Tibial artery (tissue), 4 donors: ENCODE measurements around the gene PFN3.

Experiments used
- DNase-seq, 2 donors: peaks; one replicate each; pipeline ENCODE4 v3.0.0-alpha.2; 2019
- H3K27ac ChIP-seq, 2 donors: fragments of 200-600 bp; sonication (generic) in 1 of 2; 1 replicate in 1 of 2; 2 replicates in 1 of 2; pipeline ENCODE4 v1.5.1; 2018 to 2019; ENCODE audit warnings: mild to moderate bottlenecking in 1 of 2
- H3K27me3 ChIP-seq, 2 donors: fragments of 200-600 bp; sonication (generic) in 1 of 2; one replicate each; pipeline versions ENCODE4 v1.5.1 to v1.6.0; 2016 to 2019
- H3K36me3 ChIP-seq, 3 donors: fragments of 200-600 bp; sonication (generic) in 2 of 3; one replicate each; pipeline ENCODE4 v1.5.1; 2016 to 2019; ENCODE audit warnings: mild to moderate bottlenecking in 2 of 3
- H3K4me1 ChIP-seq, 4 donors: fragments of 200-600 bp; sonication (generic) in 2 of 4; 1 replicate in 3 of 4; 2 replicates in 1 of 4; pipeline ENCODE4 v1.5.1; 2016 to 2019
- H3K4me3 ChIP-seq, 2 donors: fragments of 200-600 bp; sonication (generic) in 1 of 2; 1 replicate in 1 of 2; 2 replicates in 1 of 2; pipeline ENCODE4 v1.5.1; 2018 to 2019; ENCODE audit warnings: mild to moderate bottlenecking in 2 of 2
- H3K9me3 ChIP-seq, 3 donors: fragments of 200-600 bp; sonication (generic) in 1 of 3; one replicate each; pipeline ENCODE4 v1.5.1; 2016 to 2019
- intact Hi-C: fragments of 100-400 bp; cut with DNase I; formaldehyde crosslinking; loops from one replicate; pipeline ENCODE4 v1.15.0; 2023; ENCODE audit warnings: low total_unique reads
- TF ChIP-seq, protein P1 (sequence below), 2 experiments: fragments of 200-600 bp in 1 of 2; fragments of 450-650 bp in 1 of 2; IDR thresholded peaks; one replicate each; pipeline ENCODE4 v1.5.1; 2017 to 2019; ENCODE audit warnings: antibody characterized with exemption in 2 of 2, mild to moderate bottlenecking in 1 of 2, moderate library complexity in 1 of 2

PFN3 gene

DNA sequence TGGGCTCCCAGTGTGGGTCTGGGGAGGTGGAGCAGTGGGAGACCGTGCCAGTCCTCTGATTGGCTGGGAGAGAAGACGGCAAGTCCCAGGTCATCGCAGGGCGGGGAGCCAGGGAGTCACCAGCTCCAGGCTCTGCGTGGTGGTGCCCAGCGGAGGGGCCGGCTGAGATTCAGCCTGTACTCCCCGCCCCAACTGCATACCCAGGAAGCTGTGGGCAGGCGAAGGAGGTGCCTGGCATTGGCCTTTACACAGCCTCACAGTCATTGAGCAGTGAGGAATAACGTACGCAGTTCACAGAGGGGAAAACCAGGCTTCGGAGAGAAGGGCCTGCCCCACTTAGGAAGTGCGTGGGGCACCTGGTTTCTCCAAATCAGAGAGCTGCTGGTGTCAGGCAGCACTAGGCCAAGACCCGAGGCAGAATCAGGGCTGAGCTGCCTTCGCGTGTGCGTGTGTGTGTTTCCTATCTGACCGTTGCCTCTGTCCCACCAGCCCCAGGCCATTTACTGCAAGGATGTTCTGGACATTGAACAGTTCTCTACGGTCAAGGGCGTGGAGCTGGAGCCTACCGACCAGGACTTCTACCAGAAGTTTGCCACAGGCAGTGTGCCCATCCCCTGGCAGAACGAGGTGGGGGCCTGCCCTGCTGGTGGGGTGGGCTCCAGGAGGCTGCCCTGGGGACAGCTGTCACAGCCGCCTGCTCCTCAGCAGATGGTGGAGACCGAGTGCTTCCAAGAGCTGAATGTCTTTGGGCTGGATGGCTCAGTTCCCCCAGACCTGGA lies 39.9 kb upstream of the PFN3 start:
- H3K27me3 ChIP-seq = no peaks in the 10 kb centered on the region
- DNase-seq = no peak
- no peaks in the 10 kb centered on the region for H3K4me1 ChIP-seq
- TF ChIP-seq, protein P1, sequence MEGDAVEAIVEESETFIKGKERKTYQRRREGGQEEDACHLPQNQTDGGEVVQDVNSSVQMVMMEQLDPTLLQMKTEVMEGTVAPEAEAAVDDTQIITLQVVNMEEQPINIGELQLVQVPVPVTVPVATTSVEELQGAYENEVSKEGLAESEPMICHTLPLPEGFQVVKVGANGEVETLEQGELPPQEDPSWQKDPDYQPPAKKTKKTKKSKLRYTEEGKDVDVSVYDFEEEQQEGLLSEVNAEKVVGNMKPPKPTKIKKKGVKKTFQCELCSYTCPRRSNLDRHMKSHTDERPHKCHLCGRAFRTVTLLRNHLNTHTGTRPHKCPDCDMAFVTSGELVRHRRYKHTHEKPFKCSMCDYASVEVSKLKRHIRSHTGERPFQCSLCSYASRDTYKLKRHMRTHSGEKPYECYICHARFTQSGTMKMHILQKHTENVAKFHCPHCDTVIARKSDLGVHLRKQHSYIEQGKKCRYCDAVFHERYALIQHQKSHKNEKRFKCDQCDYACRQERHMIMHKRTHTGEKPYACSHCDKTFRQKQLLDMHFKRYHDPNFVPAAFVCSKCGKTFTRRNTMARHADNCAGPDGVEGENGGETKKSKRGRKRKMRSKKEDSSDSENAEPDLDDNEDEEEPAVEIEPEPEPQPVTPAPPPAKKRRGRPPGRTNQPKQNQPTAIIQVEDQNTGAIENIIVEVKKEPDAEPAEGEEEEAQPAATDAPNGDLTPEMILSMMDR (IDR thresholded peaks at IDR 0.05) = no peak
- H3K9me3 ChIP-seq = no peaks in the 10 kb centered on the region
- H3K36me3 ChIP-seq = peaks cover 20 to 76% (median 33%) of the 10 kb centered on the region in 3 donors
- no peak overlapping the region for H3K27ac ChIP-seq
- intact Hi-C loops = no loop called here
- H3K4me3 ChIP-seq = no peak overlapping the region

DNA sequence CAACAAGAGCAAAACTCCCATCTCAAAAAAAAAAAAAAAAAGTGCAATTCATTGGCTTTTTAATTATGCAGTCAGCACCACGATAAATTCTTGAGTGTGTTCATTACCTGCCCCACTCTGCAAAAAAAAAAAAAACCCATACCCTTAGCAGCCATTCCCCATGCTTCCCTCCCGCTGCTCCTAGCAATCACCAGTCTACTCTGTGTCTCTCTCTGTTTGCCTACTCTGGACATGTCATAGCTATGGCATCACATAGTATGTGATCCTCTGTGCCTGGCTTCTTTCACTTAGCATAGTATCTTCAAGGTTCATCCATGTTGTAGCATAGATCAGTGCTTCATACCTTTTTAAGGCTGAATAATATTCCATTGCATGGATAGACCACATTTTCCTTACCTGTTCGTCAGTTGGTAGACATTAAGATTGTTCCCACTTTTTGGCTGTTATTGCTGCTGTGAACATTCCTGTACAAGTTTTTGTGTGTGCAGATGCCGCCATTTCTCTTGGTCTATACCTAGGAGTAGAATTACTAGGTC lies 39.1 kb upstream of the PFN3 start:
- no peak overlapping the region for H3K4me3 ChIP-seq
- TF ChIP-seq, protein P1 (IDR thresholded peaks at IDR 0.05) = no peak
- peaks cover 28 to 84% (median 42%) of the 10 kb centered on the region in 3 donors for H3K36me3 ChIP-seq
- H3K9me3 ChIP-seq = no peaks in the 10 kb centered on the region
- H3K27ac ChIP-seq = no peak overlapping the region
- H3K27me3 ChIP-seq = no peaks in the 10 kb centered on the region
- H3K4me1 ChIP-seq = no peaks in the 10 kb centered on the region
- DNase-seq = no peak
- intact Hi-C loops = no loop called here

DNA sequence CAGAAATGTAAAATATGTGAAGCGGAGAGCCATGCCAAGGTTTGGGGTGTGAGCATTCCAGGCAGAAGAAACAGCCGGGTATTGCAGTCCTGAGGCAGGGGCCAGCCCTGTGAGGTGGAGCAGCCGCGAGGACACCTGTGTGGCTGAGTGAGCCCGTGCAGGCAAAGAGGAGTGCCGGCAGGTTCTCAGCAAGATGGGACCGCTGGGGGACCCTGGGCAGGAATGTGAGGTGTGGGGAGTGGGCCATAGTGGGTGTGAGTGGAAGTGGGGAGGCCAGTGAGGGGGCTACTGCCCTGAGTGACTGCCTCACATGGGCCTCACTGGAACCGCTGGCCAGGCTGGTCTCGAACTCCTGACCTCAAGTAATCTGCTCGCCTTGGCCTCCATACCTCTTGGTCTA lies 38.0 kb upstream of the PFN3 start:
- no peak for DNase-seq
- TF ChIP-seq, protein P1 (IDR thresholded peaks at IDR 0.05) = no peak
- Histone ChIP-seq H3K27me3 (no peaks in the 10 kb centered on the region), H3K27ac (no peak overlapping the region), H3K4me1 (no peaks in the 10 kb centered on the region), H3K9me3 (no peaks in the 10 kb centered on the region), H3K36me3 (peaks cover 39 to 95% (median 53%) of the 10 kb centered on the region in 3 donors), H3K4me3 (no peak overlapping the region)
- intact Hi-C loops = no loop called here

DNA sequence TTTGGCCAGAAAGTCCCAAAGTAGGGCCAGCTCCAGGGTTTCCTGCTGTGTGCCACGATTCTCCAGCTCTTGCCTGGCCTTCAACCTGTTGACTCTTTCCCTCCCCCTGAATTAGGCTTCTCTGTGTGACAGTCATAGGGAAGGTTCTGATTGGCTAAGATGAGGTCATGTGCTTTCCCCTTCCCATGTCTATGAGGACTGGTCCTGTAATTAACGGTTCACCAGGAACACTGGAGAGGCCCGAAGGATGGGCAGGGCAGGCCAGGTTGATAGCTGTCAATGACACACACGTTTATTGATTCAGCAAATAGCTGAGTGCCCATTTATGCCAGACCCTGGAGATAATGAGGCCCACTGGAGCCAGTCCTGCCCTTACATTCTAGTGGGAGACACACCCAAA lies 37.2 kb upstream of the PFN3 start:
- H3K9me3 ChIP-seq = no peaks in the 10 kb centered on the region
- intact Hi-C loops = no loop called here
- no peak for DNase-seq
- H3K27me3 ChIP-seq = no peaks in the 10 kb centered on the region
- no peaks in the 10 kb centered on the region for H3K4me1 ChIP-seq
- TF ChIP-seq, protein P1 (IDR thresholded peaks at IDR 0.05) = no peak
- H3K4me3 ChIP-seq = no peak overlapping the region
- H3K27ac ChIP-seq = no peak overlapping the region
- H3K36me3 ChIP-seq = peaks cover 48 to 96% (median 61%) of the 10 kb centered on the region in 3 donors

DNA sequence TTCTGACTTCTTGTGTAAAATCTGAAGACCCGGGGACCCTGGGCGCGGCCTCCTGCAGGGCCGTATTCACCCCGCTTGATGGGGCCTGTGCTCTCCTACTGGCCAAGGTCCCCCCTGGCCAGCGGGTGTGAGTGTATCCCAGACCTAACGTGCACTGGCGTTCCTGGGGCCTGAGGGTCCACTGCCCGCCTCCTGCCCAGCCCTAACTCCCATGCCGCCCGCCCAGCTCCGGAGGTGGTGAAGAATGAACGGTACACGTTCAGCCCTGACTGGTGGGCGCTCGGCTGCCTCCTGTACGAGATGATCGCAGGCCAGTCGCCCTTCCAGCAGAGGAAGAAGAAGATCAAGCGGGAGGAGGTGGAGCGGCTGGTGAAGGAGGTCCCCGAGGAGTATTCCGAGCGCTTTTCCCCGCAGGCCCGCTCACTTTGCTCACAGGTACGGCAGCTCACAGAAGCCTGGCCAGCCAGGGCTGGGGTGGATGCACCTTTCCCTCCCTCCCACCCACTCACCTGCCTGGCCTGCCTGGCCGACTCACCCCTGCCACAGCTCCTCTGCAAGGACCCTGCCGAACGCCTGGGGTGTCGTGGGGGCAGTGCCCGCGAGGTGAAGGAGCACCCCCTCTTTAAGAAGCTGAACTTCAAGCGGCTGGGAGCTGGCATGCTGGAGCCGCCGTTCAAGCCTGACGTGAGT lies 35.5 kb upstream of the PFN3 start:
- Histone ChIP-seq H3K27ac (no peak overlapping the region), H3K36me3 (peaks cover 52 to 96% (median 63%) of the 10 kb centered on the region in 3 donors), H3K9me3 (no peaks in the 10 kb centered on the region), H3K4me1 (no peaks in the 10 kb centered on the region), H3K4me3 (no peak overlapping the region), H3K27me3 (no peaks in the 10 kb centered on the region)
- intact Hi-C loops = no loop called here
- DNase-seq = no peak
- TF ChIP-seq, protein P1 (IDR thresholded peaks at IDR 0.05) = no peak
